PC-3 (cell line): ENCODE measurements around the gene ADGRD1. TPM values are rescaled to one million over a fixed set of nuclear protein-coding genes. Genes with fewer than 3 reads are reported as not detected.

Source experiments
- ATAC-seq: fragments of 200-7000 bp; cut with Tn5 transposase; 2 replicates; pipeline ENCODE4 v1.9.1; 2020; ENCODE audit warnings: mild to moderate bottlenecking, moderate library complexity
- BruUV-seq: library from RNA; stranded (reverse); fragments of 400-500 nt; replicated peaks from 2 replicates; lab custom pipeline; 2021; lab: Mats Ljungman, UMichigan
- CTCF ChIA-PET: fragments of 300-600 bp; sonication (Branson Sonifier 250); formaldehyde crosslinking; loops from one replicate; lab custom pipeline; 2022; ENCODE audit warnings: antibody characterized with exemption; lab: Charles Lee
- POLR2A ChIA-PET: fragments of 300-600 bp; sonication (Branson Sonifier 250); formaldehyde crosslinking; loops from one replicate; lab custom pipeline; 2022; ENCODE audit warnings: antibody characterized with exemption; ENCODE audit not compliant: unreplicated experiment; lab: Charles Lee
- DNase-seq: peaks from one replicate; pipeline ENCODE4 v3.0.0-alpha.2; 2015
- H2AFZ ChIP-seq: fragments of 300-600 bp; sonication (generic); 2 replicates; pipeline ENCODE4 v1.6.0; 2016; ENCODE audit warnings: antibody characterized with exemption, low read length
- H3F3A ChIP-seq: fragments of 300-600 bp; sonication (generic); one replicate; pipeline ENCODE4 v1.6.0; 2017; ENCODE audit warnings: antibody characterized with exemption, low read length, control low read depth, mild to moderate bottlenecking; ENCODE audit not compliant: unreplicated experiment
- H3K27ac ChIP-seq: fragments of 300-600 bp; sonication (generic); 2 replicates; pipeline ENCODE4 v1.5.1; 2016; ENCODE audit warnings: mild to moderate bottlenecking, low read length
- H3K27me3 ChIP-seq: fragments of 300-600 bp; sonication (generic); 2 replicates; pipeline ENCODE4 v1.6.1; 2016; ENCODE audit warnings: low read length, mixed read lengths
- H3K36me3 ChIP-seq: fragments of 300-600 bp; sonication (generic); 2 replicates; pipeline ENCODE4 v1.6.1; 2016; ENCODE audit warnings: low read depth, mixed run types, low read length, mixed read lengths
- H3K4me1 ChIP-seq: fragments of 300-600 bp; sonication (generic); 2 replicates; pipeline ENCODE4 v1.5.1; 2016; ENCODE audit warnings: low read length; ENCODE audit not compliant: insufficient read depth
- H3K4me2 ChIP-seq: fragments of 300-600 bp; sonication (generic); 2 replicates; pipeline ENCODE4 v1.6.0; 2016; ENCODE audit warnings: low read length
- H3K4me3 ChIP-seq: fragments of 300-600 bp; sonication (generic); 2 replicates; pipeline ENCODE4 v1.5.1; 2016; ENCODE audit warnings: mild to moderate bottlenecking, low read length, mixed read lengths
- H3K79me2 ChIP-seq: fragments of 300-600 bp; sonication (generic); 2 replicates; pipeline ENCODE4 v1.6.1; 2017; ENCODE audit warnings: low read length, mixed read lengths
- H3K9ac ChIP-seq: fragments of 300-600 bp; sonication (generic); 2 replicates; pipeline ENCODE4 v1.6.0; 2016; ENCODE audit warnings: mild to moderate bottlenecking, low read length
- H3K9me2 ChIP-seq: fragments of 300-600 bp; sonication (generic); replicated peaks from 2 replicates; pipeline ENCODE4 v1.6.1; 2016; ENCODE audit warnings: mixed run types, low read length, mixed read lengths
- H3K9me3 ChIP-seq: fragments of 300-600 bp; sonication (generic); 2 replicates; pipeline ENCODE4 v1.6.1; 2016; ENCODE audit warnings: low read length, mixed read lengths
- H4K20me1 ChIP-seq: fragments of 300-600 bp; sonication (generic); 2 replicates; pipeline ENCODE4 v1.6.1; 2016; ENCODE audit warnings: low read length, mixed read lengths
- CTCF ChIP-seq: fragments of 300-600 bp; sonication (generic); conservative IDR thresholded peaks from 2 replicates; pipeline ENCODE4 v1.5.1; 2017; ENCODE audit warnings: antibody characterized with exemption, low read depth, mild to moderate bottlenecking, low read length
- EZH2 ChIP-seq: fragments of 300-600 bp; sonication (generic); IDR thresholded peaks from one replicate; pipeline ENCODE4 v1.6.1; 2017; ENCODE audit warnings: antibody characterized with exemption, mild to moderate bottlenecking, low read length; ENCODE audit not compliant: unreplicated experiment
- EZH2phosphoT487 ChIP-seq: fragments of 300-600 bp; sonication (generic); IDR thresholded peaks from 2 replicates; pipeline ENCODE4 v1.6.1; 2018; ENCODE audit warnings: mild to moderate bottlenecking, antibody characterized with exemption, low read length, borderline replicate concordance
- intact Hi-C: fragments of 100-400 bp; cut with micrococcal nuclease; formaldehyde crosslinking; loops from 2 replicates; pipeline ENCODE4 v1.9.0; 2023
- total RNA-seq: library from RNA; depleted of rRNA; stranded (reverse); fragments of >200 nt; gene quantifications from 2 replicates; pipeline ENCODE4 v1.2.3, GENCODE V29; 2014

The ADGRD1 gene
- total RNA-seq, 1 experiment from 2014 or later = 0.18 TPM

- Histone ChIP-seq H3K36me3 (no peaks in the 10 kb centered on the region), H2AFZ (no peak overlapping the region), H3K9me2 (no peaks in the 10 kb centered on the region), H3K27ac (no peak overlapping the region), H3F3A (no peaks in the 10 kb centered on the region), H3K79me2 (no peaks in the 10 kb centered on the region), H3K9ac (no peak overlapping the region), H3K27me3 (peaks cover 36% of the 10 kb centered on the region), H3K4me1 (no peaks in the 10 kb centered on the region), H3K4me2 (no peak overlapping the region), H3K9me3 (no peaks in the 10 kb centered on the region), H4K20me1 (no peaks in the 10 kb centered on the region), H3K4me3 (no peak overlapping the region)
- DNase-seq (no peak), ATAC-seq (no peak)
- BruUV-seq = no TSS peak
- ChIA-PET CTCF (no interaction called here), POLR2A (no interaction called here)
- intact Hi-C loops = no loop called here
- no peak for TF ChIP-seq EZH2phosphoT487
- TF ChIP-seq CTCF = no peak
- TF ChIP-seq EZH2 = no peak
Measured at GRCh38 chr12:131032082-131032750, 78.5 kb downstream of the ADGRD1 start.

GRCh38 chr12:131033486-131033885, 79.8 kb downstream of the ADGRD1 start:
- BruUV-seq = no TSS peak
- H3K4me3 ChIP-seq = no peak overlapping the region
- no peak for ATAC-seq
- H3K36me3 ChIP-seq = no peaks in the 10 kb centered on the region
- H3K79me2 ChIP-seq = no peaks in the 10 kb centered on the region
- peaks cover 32% of the 10 kb centered on the region for H3K27me3 ChIP-seq
- no peak overlapping the region for H3K4me2 ChIP-seq
- POLR2A ChIA-PET = no interaction called here
- H3F3A ChIP-seq = no peaks in the 10 kb centered on the region
- CTCF ChIA-PET = no interaction called here
- no peak overlapping the region for H3K27ac ChIP-seq
- H3K9me3 ChIP-seq = no peaks in the 10 kb centered on the region
- no peaks in the 10 kb centered on the region for H3K9me2 ChIP-seq
- no peak for TF ChIP-seq CTCF
- TF ChIP-seq EZH2phosphoT487 = no peak
- TF ChIP-seq EZH2 = no peak
- intact Hi-C loops = no loop called here
- no peak overlapping the region for H3K9ac ChIP-seq
- no peaks in the 10 kb centered on the region for H3K4me1 ChIP-seq
- DNase-seq = no peak
- no peaks in the 10 kb centered on the region for H4K20me1 ChIP-seq
- H2AFZ ChIP-seq = no peak overlapping the region

GRCh38 chr12:131033886-131034482, 80.3 kb downstream of the ADGRD1 start:
- Histone ChIP-seq H3K79me2 (no peaks in the 10 kb centered on the region), H3K9me2 (no peaks in the 10 kb centered on the region), H3K9ac (no peak overlapping the region), H3F3A (no peaks in the 10 kb centered on the region), H4K20me1 (no peaks in the 10 kb centered on the region), H3K27ac (no peak overlapping the region), H3K27me3 (peaks cover 37% of the 10 kb centered on the region), H3K36me3 (no peaks in the 10 kb centered on the region), H3K9me3 (no peaks in the 10 kb centered on the region), H2AFZ (no peak overlapping the region), H3K4me1 (no peaks in the 10 kb centered on the region), H3K4me3 (no peak overlapping the region), H3K4me2 (no peak overlapping the region)
- BruUV-seq = no TSS peak
- no peak for ATAC-seq
- POLR2A ChIA-PET = no interaction called here
- no peak for TF ChIP-seq EZH2phosphoT487
- TF ChIP-seq EZH2 = no peak
- TF ChIP-seq CTCF = no peak
- CTCF ChIA-PET = no interaction called here
- no peak for DNase-seq
- intact Hi-C loops = no loop called here
